T-helper 2 cell treated with Interferon-gamma antibody and Interleukin-4, amounts not matched to agents 5 μg/mL and 100 μg/mL, for 36 hours (primary cell): ENCODE results near the gene LHX5.

Experiments
- DNase-seq: peaks from one replicate; pipeline ENCODE4 v3.0.0; 2021; ENCODE audit warnings: low spot score
- H3K27ac Mint-ChIP-seq: one replicate; pipeline ENCODE4 v1.8.0; 2021; ENCODE audit warnings: mild to moderate bottlenecking, mixed read lengths
- H3K27me3 Mint-ChIP-seq: one replicate; pipeline ENCODE4 v1.8.0; 2021; ENCODE audit warnings: low read depth, mixed read lengths
- H3K36me3 Mint-ChIP-seq: one replicate; pipeline ENCODE4 v1.8.0; 2021; ENCODE audit warnings: low read depth, mixed read lengths
- H3K4me1 Mint-ChIP-seq: one replicate; pipeline ENCODE4 v1.8.0; 2021; ENCODE audit warnings: low read depth, mixed read lengths
- H3K4me3 Mint-ChIP-seq: one replicate; pipeline ENCODE4 v1.8.0; 2022; ENCODE audit warnings: mild to moderate bottlenecking, moderate library complexity, mixed read lengths
- H3K9me3 Mint-ChIP-seq: one replicate; pipeline ENCODE4 v1.8.0; 2021; ENCODE audit warnings: mixed read lengths

The LHX5 gene

GRCh38 chr12:113486722-113487121 lies 15.1 kb upstream of the LHX5 start:
- Mint-ChIP-seq H3K9me3 (no peaks in the 10 kb centered on the region), H3K4me1 (no peaks in the 10 kb centered on the region), H3K36me3 (no peaks in the 10 kb centered on the region), H3K27me3 (no peaks in the 10 kb centered on the region), H3K4me3 (no peak overlapping the region), H3K27ac (no peak overlapping the region)
- DNase-seq = no peak

GRCh38 chr12:113485330-113485729 lies 13.7 kb upstream of the LHX5 start:
- Mint-ChIP-seq H3K4me1 (no peaks in the 10 kb centered on the region), H3K27ac (no peak overlapping the region), H3K4me3 (no peak overlapping the region)

GRCh38 chr12:113482334-113482733 lies 10.7 kb upstream of the LHX5 start:
- Mint-ChIP-seq H3K4me1 (no peaks in the 10 kb centered on the region), H3K4me3 (no peak overlapping the region), H3K27me3 (peaks cover 37% of the 10 kb centered on the region), H3K36me3 (no peaks in the 10 kb centered on the region), H3K27ac (no peak overlapping the region), H3K9me3 (no peaks in the 10 kb centered on the region)
- no peak for DNase-seq

More at GRCh38 chr12:113485330-113485729, 13.7 kb upstream of the LHX5 start:
- no peaks in the 10 kb centered on the region for H3K36me3 Mint-ChIP-seq
- H3K9me3 Mint-ChIP-seq = no peaks in the 10 kb centered on the region
- peaks cover 8% of the 10 kb centered on the region for H3K27me3 Mint-ChIP-seq
- no peak for DNase-seq

- Mint-ChIP-seq H3K9me3 (no peaks in the 10 kb centered on the region), H3K27ac (peak overlapping the region; percentile 74), H3K4me1 (no peaks in the 10 kb centered on the region), H3K4me3 (no peak overlapping the region), H3K27me3 (peaks cover 49% of the 10 kb centered on the region), H3K36me3 (no peaks in the 10 kb centered on the region)
- no peak for DNase-seq
These were observed 8.8 kb upstream of the LHX5 start for GRCh38 chr12:113480336-113480971.

GRCh38 chr12:113479590-113480335 lies 8.1 kb upstream of the LHX5 start:
- Mint-ChIP-seq H3K4me3 (no peak overlapping the region), H3K27ac (peak overlapping the region; percentile 74), H3K9me3 (no peaks in the 10 kb centered on the region), H3K36me3 (no peaks in the 10 kb centered on the region), H3K27me3 (peaks cover 56% of the 10 kb centered on the region), H3K4me1 (no peaks in the 10 kb centered on the region)
- DNase-seq = no peak

- H3K4me3 Mint-ChIP-seq = no peak overlapping the region
- H3K36me3 Mint-ChIP-seq = no peaks in the 10 kb centered on the region
- peaks cover 62% of the 10 kb centered on the region for H3K27me3 Mint-ChIP-seq
- no peaks in the 10 kb centered on the region for H3K9me3 Mint-ChIP-seq
- H3K4me1 Mint-ChIP-seq = peaks cover 2% of the 10 kb centered on the region
- H3K27ac Mint-ChIP-seq = peak overlapping the region; percentile 18
- DNase-seq = no peak
These were observed 7.5 kb upstream of the LHX5 start for GRCh38 chr12:113479216-113479589.

- DNase-seq = no peak
- no peaks in the 10 kb centered on the region for H3K36me3 Mint-ChIP-seq
- H3K4me1 Mint-ChIP-seq = peaks cover 3% of the 10 kb centered on the region
- H3K9me3 Mint-ChIP-seq = no peaks in the 10 kb centered on the region
- no peak overlapping the region for H3K27ac Mint-ChIP-seq
- H3K27me3 Mint-ChIP-seq = peaks cover 69% of the 10 kb centered on the region
- H3K4me3 Mint-ChIP-seq = no peak overlapping the region
These were observed 6.8 kb upstream of the LHX5 start for GRCh38 chr12:113478351-113479011.

GRCh38 chr12:113477842-113478215 lies 6.2 kb upstream of the LHX5 start:
- no peak for DNase-seq
- no peaks in the 10 kb centered on the region for H3K36me3 Mint-ChIP-seq
- no peak overlapping the region for H3K27ac Mint-ChIP-seq
- H3K9me3 Mint-ChIP-seq = no peaks in the 10 kb centered on the region
- H3K4me1 Mint-ChIP-seq = peaks cover 3% of the 10 kb centered on the region
- H3K27me3 Mint-ChIP-seq = peaks cover 76% of the 10 kb centered on the region
- no peak overlapping the region for H3K4me3 Mint-ChIP-seq

GRCh38 chr12:113477171-113477841 lies 5.6 kb upstream of the LHX5 start:
- peaks cover 3% of the 10 kb centered on the region for H3K4me1 Mint-ChIP-seq
- H3K4me3 Mint-ChIP-seq = no peak overlapping the region
- peak overlapping the region; percentile 63 for H3K27ac Mint-ChIP-seq
- H3K27me3 Mint-ChIP-seq = peaks cover 81% of the 10 kb centered on the region
- H3K9me3 Mint-ChIP-seq = no peaks in the 10 kb centered on the region
- DNase-seq = no peak
- no peaks in the 10 kb centered on the region for H3K36me3 Mint-ChIP-seq

GRCh38 chr12:113476176-113476986 lies 4.7 kb upstream of the LHX5 start:
- Mint-ChIP-seq H3K27ac (no peak overlapping the region), H3K27me3 (peaks cover 88% of the 10 kb centered on the region), H3K4me1 (peaks cover 3% of the 10 kb centered on the region), H3K36me3 (no peaks in the 10 kb centered on the region), H3K4me3 (no peak overlapping the region), H3K9me3 (no peaks in the 10 kb centered on the region)
- DNase-seq = no peak

- H3K36me3 Mint-ChIP-seq = no peaks in the 10 kb centered on the region
- peaks cover 3% of the 10 kb centered on the region for H3K4me1 Mint-ChIP-seq
- no peak for DNase-seq
- H3K9me3 Mint-ChIP-seq = no peaks in the 10 kb centered on the region
- H3K27me3 Mint-ChIP-seq = peaks cover 89% of the 10 kb centered on the region
- no peak overlapping the region for H3K27ac Mint-ChIP-seq
- no peak overlapping the region for H3K4me3 Mint-ChIP-seq
These were observed 3.9 kb upstream of the LHX5 start for GRCh38 chr12:113475451-113476175.

GRCh38 chr12:113474635-113475436 lies 3.2 kb upstream of the LHX5 start:
- Mint-ChIP-seq H3K27ac (no peak overlapping the region), H3K4me1 (peaks cover 3% of the 10 kb centered on the region), H3K4me3 (peak overlapping the region; percentile 44), H3K9me3 (no peaks in the 10 kb centered on the region), H3K36me3 (no peaks in the 10 kb centered on the region), H3K27me3 (peaks cover 88% of the 10 kb centered on the region)
- DNase-seq = no peak
